ENCODE results near the gene NOS3. TPM values are rescaled to one million over a fixed set of nuclear protein-coding genes. Genes with fewer than 3 reads are reported as not detected.

NOS3 gene
- polyA plus RNA-seq, 1 of the 3 experiments (the other 2 are of a cell fraction): 0.41 TPM

DNA sequence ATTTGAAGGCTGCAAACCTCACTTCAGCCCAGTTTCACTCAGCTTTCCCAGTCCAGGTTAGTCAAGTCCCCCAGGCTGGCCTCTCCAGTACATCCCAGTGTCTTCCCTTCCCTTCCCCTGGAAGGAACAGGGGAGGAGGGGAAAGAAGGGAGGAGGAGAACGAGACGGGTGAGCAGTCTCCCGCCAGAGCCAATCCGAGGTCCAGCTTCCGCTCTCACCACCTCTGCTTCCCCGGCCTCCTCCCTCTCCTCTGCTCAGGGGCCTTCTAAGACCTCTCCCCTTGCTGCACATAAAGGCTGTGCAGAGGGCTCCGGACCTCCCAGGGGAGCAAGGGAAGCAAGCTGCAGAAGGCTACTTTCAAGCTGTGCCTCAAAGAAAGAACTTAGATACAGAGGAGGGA, 29.4 kb downstream of the NOS3 start:
- Histone ChIP-seq H3K4me1 (ENCODE audit: control insufficient read depth in 1 of 2, insufficient read depth in 2 of 2, low read depth in 1 of 2, low read length in 1 of 2) (peaks cover 0 to 15% of the 10 kb centered on the region in 2 experiments; a peak in 1 of 4 replicates), H3K4me3 (ENCODE audit: low read depth in 2 of 2, low read length in 1 of 2) (no peak overlapping the region), H3K79me2 (ENCODE audit: insufficient read depth) (no peaks in the 10 kb centered on the region), H4K20me1 (ENCODE audit: insufficient read depth) (no peaks in the 10 kb centered on the region), H3F3A (replicated peaks; ENCODE audit: insufficient read depth) (no peaks in the 10 kb centered on the region), H3K9ac (no peak overlapping the region), H3K27ac (ENCODE audit: low read depth in 2 of 2, low read length in 1 of 2) (no peak overlapping the region), H3K4me2 (no peak overlapping the region), H3K9me3 (no peaks in the 10 kb centered on the region), H2AFZ (ENCODE audit: low read depth) (no peak overlapping the region), H3K27me3 (ENCODE audit: insufficient read depth) (peaks cover 15% of the 10 kb centered on the region; the same call in 1 of the 2 replicates), H3K36me3 (replicated peaks in 1 of 2; ENCODE audit: control insufficient read depth in 1 of 2, insufficient read depth in 2 of 2, low read length in 1 of 2) (no peaks in the 10 kb centered on the region), H3K9me2 (no peaks in the 10 kb centered on the region)
- 79% methylated on average over 7 of the region's 7 CpGs for WGBS (ENCODE audit: low lambda C conversion rate)
- CTCF ChIA-PET: interaction anchor here (0.7 to 8.3 kb wide), 17 partner anchors 8 to 572 kb away, joined by 3 to 107 read pairs (median 17); partner anchors contain the start of genes ABCB8 and NOS3
- DNase-seq: no peak
- POLR2A ChIA-PET: no interaction called here
- TF ChIP-seq RCOR1 (IDR thresholded peaks at IDR 0.05; ENCODE audit: low read length) (no peak), MXI1 (IDR thresholded peaks at IDR 0.05; ENCODE audit: low read depth, low read length) (no peak), SIN3A (IDR thresholded peaks at IDR 0.05; ENCODE audit: borderline replicate concordance, low read depth, low read length) (no peak), GABPA (IDR thresholded peaks at IDR 0.05; ENCODE audit: low read depth) (no peak), CTCF (IDR thresholded peaks at IDR 0.05) (no peak), IRF3 (IDR thresholded peaks at IDR 0.05; ENCODE audit: low read depth, low read length) (no peak), RXRA (IDR thresholded peaks at IDR 0.05; ENCODE audit: borderline replicate concordance, low read depth) (no peak), EP300 (IDR thresholded peaks at IDR 0.05; ENCODE audit: borderline replicate concordance in 1 of 2, low read depth in 1 of 2, low read length in 1 of 2) (no peak), TAF1 (IDR thresholded peaks at IDR 0.05; ENCODE audit: borderline replicate concordance, low read depth, low read length) (no peak), JUND (IDR thresholded peaks at IDR 0.05) (no peak), SMC3 (IDR thresholded peaks at IDR 0.05; ENCODE audit: low read depth, low read length) (no peak), NRF1 (IDR thresholded peaks at IDR 0.05; ENCODE audit: low read depth, low read length) (no peak), NFIC (IDR thresholded peaks at IDR 0.05; ENCODE audit: borderline replicate concordance) (no peak), RFX5 (IDR thresholded peaks at IDR 0.05; ENCODE audit: low read length) (no peak), CHD2 (IDR thresholded peaks at IDR 0.05; ENCODE audit: low read length, partially characterized antibody) (no peak), RAD21 (IDR thresholded peaks at IDR 0.05; ENCODE audit: low read length) (no peak), POLR2AphosphoS5 (IDR thresholded peaks at IDR 0.05; ENCODE audit: low read depth, low read length) (no peak), ELF1 (IDR thresholded peaks at IDR 0.05) (no peak)
- TF ChIP-seq, protein P1, sequence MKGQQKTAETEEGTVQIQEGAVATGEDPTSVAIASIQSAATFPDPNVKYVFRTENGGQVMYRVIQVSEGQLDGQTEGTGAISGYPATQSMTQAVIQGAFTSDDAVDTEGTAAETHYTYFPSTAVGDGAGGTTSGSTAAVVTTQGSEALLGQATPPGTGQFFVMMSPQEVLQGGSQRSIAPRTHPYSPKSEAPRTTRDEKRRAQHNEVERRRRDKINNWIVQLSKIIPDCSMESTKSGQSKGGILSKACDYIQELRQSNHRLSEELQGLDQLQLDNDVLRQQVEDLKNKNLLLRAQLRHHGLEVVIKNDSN (IDR thresholded peaks at IDR 0.05; ENCODE audit: borderline replicate concordance, low read depth): no peak
- TF ChIP-seq, protein P2, sequence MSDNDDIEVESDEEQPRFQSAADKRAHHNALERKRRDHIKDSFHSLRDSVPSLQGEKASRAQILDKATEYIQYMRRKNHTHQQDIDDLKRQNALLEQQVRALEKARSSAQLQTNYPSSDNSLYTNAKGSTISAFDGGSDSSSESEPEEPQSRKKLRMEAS (IDR thresholded peaks at IDR 0.05; ENCODE audit: low read depth): no peak
